H9 (cell line): ENCODE results near the gene ITM2B. TPM values are rescaled to one million over a fixed set of nuclear protein-coding genes. Genes with fewer than 3 reads are reported as not detected.

Source experiments
- DNase-seq: peaks from one replicate; pipeline ENCODE4 v3.0.0-alpha.2; 2017
- H2AFZ ChIP-seq: one replicate; pipeline ENCODE4 v1.6.1; 2013; ENCODE audit warnings: mild to moderate bottlenecking, low read length, control low read depth, moderate library complexity
- H2AK5ac ChIP-seq: 2 replicates; pipeline ENCODE4 v1.6.1; 2013; ENCODE audit warnings: low read length, control low read depth, mixed read lengths; ENCODE audit not compliant: insufficient read length
- H2BK120ac ChIP-seq: one replicate; pipeline ENCODE4 v1.6.1; 2013; ENCODE audit warnings: low read depth, mild to moderate bottlenecking, low read length, control low read depth, inconsistent platforms; ENCODE audit not compliant: poor library complexity, severe bottlenecking
- H2BK12ac ChIP-seq: 2 replicates; pipeline ENCODE4 v1.6.1; 2013; ENCODE audit warnings: low read length, control low read depth, mixed read lengths, low read depth; ENCODE audit not compliant: insufficient read length
- H2BK15ac ChIP-seq: 2 replicates; pipeline ENCODE4 v1.6.1; 2013; ENCODE audit warnings: low read depth, low read length, control low read depth
- H2BK20ac ChIP-seq: one replicate; pipeline ENCODE4 v1.6.1; 2013; ENCODE audit warnings: low read depth, mild to moderate bottlenecking, low read length, control low read depth, inconsistent platforms; ENCODE audit not compliant: poor library complexity, severe bottlenecking
- H2BK5ac ChIP-seq: 2 replicates; pipeline ENCODE4 v1.6.1; 2013; ENCODE audit warnings: low read length, control low read depth, mixed read lengths; ENCODE audit not compliant: insufficient read length
- H3K14ac ChIP-seq: 2 replicates; pipeline ENCODE4 v1.6.1; 2013; ENCODE audit warnings: low read length, control low read depth; ENCODE audit not compliant: insufficient read depth
- H3K18ac ChIP-seq: 2 replicates; pipeline ENCODE4 v1.6.1; 2013; ENCODE audit warnings: low read depth, mild to moderate bottlenecking, mixed read lengths, low read length, control low read depth; ENCODE audit not compliant: insufficient read length
- H3K23ac ChIP-seq: 2 replicates; pipeline ENCODE4 v1.6.1; 2013; ENCODE audit warnings: low read length, control low read depth, mixed read lengths, low read depth; ENCODE audit not compliant: insufficient read length
- H3K23me2 ChIP-seq: 2 replicates; pipeline ENCODE4 v1.6.1; 2013; ENCODE audit warnings: low read depth, mild to moderate bottlenecking, mixed read lengths, low read length, control low read depth; ENCODE audit not compliant: insufficient read length, poor library complexity, severe bottlenecking
- H3K27ac ChIP-seq: 2 replicates; pipeline ENCODE4 v1.5.1; 2013; ENCODE audit warnings: low read length, control low read depth, mixed read lengths, low read depth; ENCODE audit not compliant: insufficient read length
- H3K27me3 ChIP-seq: 2 replicates; pipeline ENCODE4 v1.6.1; 2013; ENCODE audit warnings: low read length, control low read depth, inconsistent platforms; ENCODE audit not compliant: insufficient read depth
- H3K4ac ChIP-seq: 2 replicates; pipeline ENCODE4 v1.6.1; 2013; ENCODE audit warnings: low read depth, mild to moderate bottlenecking, control low read depth, inconsistent platforms, low read length, moderate library complexity
- H3K4me1 ChIP-seq: 2 replicates; pipeline ENCODE4 v1.6.1; 2013; ENCODE audit warnings: low read length, control low read depth, inconsistent platforms; ENCODE audit not compliant: insufficient read depth
- H3K4me2 ChIP-seq: 2 replicates; pipeline ENCODE4 v1.6.1; 2013; ENCODE audit warnings: low read length, control low read depth, mixed read lengths; ENCODE audit not compliant: insufficient read length, insufficient read depth
- H3K56ac ChIP-seq: 2 replicates; pipeline ENCODE4 v1.6.1; 2013; ENCODE audit warnings: low read depth, mild to moderate bottlenecking, mixed read lengths, low read length, control low read depth; ENCODE audit not compliant: insufficient read length
- H3K79me1 ChIP-seq: 2 replicates; pipeline ENCODE4 v1.6.1; 2013; ENCODE audit warnings: low read depth, mild to moderate bottlenecking, moderate library complexity, low read length, control low read depth, inconsistent platforms; ENCODE audit not compliant: insufficient read depth, poor library complexity, severe bottlenecking
- H3K79me2 ChIP-seq: 2 replicates; pipeline ENCODE4 v1.6.1; 2013; ENCODE audit warnings: low read length, control low read depth, inconsistent platforms; ENCODE audit not compliant: insufficient read depth
- H3K9ac ChIP-seq: 2 replicates; pipeline ENCODE4 v1.6.1; 2013; ENCODE audit warnings: low read length, control low read depth, mixed read lengths; ENCODE audit not compliant: insufficient read length; ENCODE audit errors: extremely low read depth
- H3K9me3 ChIP-seq: one replicate; pipeline ENCODE4 v1.6.1; 2013; ENCODE audit warnings: low read depth, low read length, inconsistent platforms; ENCODE audit not compliant: control insufficient read depth
- H3T11ph ChIP-seq: one replicate; pipeline ENCODE4 v1.6.1; 2013; ENCODE audit warnings: mild to moderate bottlenecking, low read length, control low read depth, inconsistent platforms
- H4K20me1 ChIP-seq: one replicate; pipeline ENCODE4 v1.6.1; 2013; ENCODE audit not compliant: control insufficient read depth, insufficient read length, insufficient read depth
- H4K5ac ChIP-seq: 2 replicates; pipeline ENCODE4 v1.6.1; 2013; ENCODE audit warnings: low read depth, mild to moderate bottlenecking, mixed read lengths, low read length, control low read depth; ENCODE audit not compliant: insufficient read length
- H4K8ac ChIP-seq: replicated peaks from 2 replicates; pipeline ENCODE4 v1.6.1; 2013; ENCODE audit warnings: low read length, control low read depth, mixed read lengths, low read depth; ENCODE audit not compliant: insufficient read length
- H4K91ac ChIP-seq: 2 replicates; pipeline ENCODE4 v1.6.1; 2013; ENCODE audit warnings: low read depth, mild to moderate bottlenecking, moderate library complexity, mixed read lengths, low read length, control low read depth; ENCODE audit not compliant: insufficient read length
- H3K27ac Mint-ChIP-seq, 3 experiments: 2 replicates in 2 of 3; 3 replicates in 1 of 3; pipeline ENCODE4 v1.8.0; 2020 to 2021; ENCODE audit warnings: mixed read lengths in 3 of 3, mild to moderate bottlenecking in 1 of 3, moderate library complexity in 1 of 3
- H3K27me3 Mint-ChIP-seq: 2 replicates; pipeline ENCODE4 v1.8.0; 2021; ENCODE audit warnings: low read depth, mild to moderate bottlenecking, moderate library complexity, mixed read lengths
- H3K36me3 Mint-ChIP-seq, 3 experiments: 2 replicates in 2 of 3; 3 replicates in 1 of 3; pipeline ENCODE4 v1.8.0; 2020 to 2021; ENCODE audit warnings: low read depth in 3 of 3, mixed read lengths in 3 of 3; ENCODE audit not compliant: insufficient read depth in 1 of 3
- H3K4me1 Mint-ChIP-seq, 2 experiments: 2 replicates each; pipeline ENCODE4 v1.8.0; 2020; ENCODE audit warnings: mixed read lengths in 2 of 2
- H3K4me3 Mint-ChIP-seq, 2 experiments: 2 replicates in 1 of 2; 3 replicates in 1 of 2; pipeline ENCODE4 v1.8.0; 2020 to 2021; ENCODE audit warnings: mild to moderate bottlenecking in 2 of 2, mixed read lengths in 2 of 2, moderate library complexity in 1 of 2
- H3K9me3 Mint-ChIP-seq, 2 experiments: 2 replicates in 1 of 2; 3 replicates in 1 of 2; pipeline ENCODE4 v1.8.0; 2020; ENCODE audit warnings: mild to moderate bottlenecking in 2 of 2, mixed read lengths in 2 of 2, moderate library complexity in 1 of 2
- WGBS: extraction: QIAGEN DNeasy Blood & Tissue Kit; methylation state at CpG from one replicate; pipeline ENCODE4 v1.1.7; 2013; ENCODE audit warnings: missing lambda C conversion rate, low lambda C conversion rate, mixed read lengths; ENCODE audit not compliant: insufficient read length; ENCODE audit errors: extremely low coverage; 5-methylcytosine and 5-hydroxymethylcytosine counted together
- total RNA-seq: library from RNA; stranded (reverse); gene quantifications from 2 replicates; pipeline ENCODE4 v1.2.1, GENCODE V29; 2021
- TF ChIP-seq, protein P1 (sequence below): fragments of 200-600 bp; sonication (generic); conservative IDR thresholded peaks from 3 replicates; pipeline ENCODE4 v1.8.0; 2021; ENCODE audit warnings: antibody characterized with exemption, mild to moderate bottlenecking

ITM2B gene
- total RNA-seq, 1 experiment from 2014 or later = 175 TPM

DNA sequence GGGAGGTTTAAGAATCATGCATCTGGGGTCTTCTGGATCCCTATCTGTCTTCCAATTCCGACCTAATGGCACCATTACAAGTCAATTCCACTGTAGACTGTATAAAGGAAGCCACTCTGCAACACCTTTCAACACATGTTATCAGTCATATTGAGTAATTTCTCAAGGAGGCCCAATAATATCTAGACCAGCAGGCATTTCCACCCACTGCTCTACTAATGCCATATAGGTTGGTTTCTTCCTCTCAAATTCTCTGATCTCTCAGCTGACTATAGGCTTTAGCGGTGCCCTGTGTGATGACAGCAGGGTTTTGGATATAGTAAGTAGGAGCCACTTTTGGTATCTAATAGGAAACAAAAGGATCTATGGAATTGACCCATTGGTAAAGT is 12.4 kb upstream of the ITM2B start:
- Histone ChIP-seq H2AK5ac (no peak overlapping the region), H3K23ac (no peak overlapping the region), H2BK5ac (no peak overlapping the region), H3K4ac (no peak overlapping the region), H4K5ac (no peak overlapping the region), H3K4me2 (no peak overlapping the region), H3K9ac (no peak overlapping the region), H3K27ac (no peak overlapping the region), H4K91ac (no peak overlapping the region), H2BK20ac (no peak overlapping the region), H3K14ac (no peak overlapping the region), H3T11ph (no peak overlapping the region), H3K56ac (no peak overlapping the region), H3K23me2 (no peaks in the 10 kb centered on the region), H3K27me3 (no peaks in the 10 kb centered on the region), H3K18ac (no peak overlapping the region), H2AFZ (no peak overlapping the region), H2BK120ac (no peak overlapping the region), H3K9me3 (no peaks in the 10 kb centered on the region), H4K20me1 (no peaks in the 10 kb centered on the region), H3K79me1 (no peaks in the 10 kb centered on the region), H2BK15ac (no peak overlapping the region), H3K4me1 (no peaks in the 10 kb centered on the region), H4K8ac (no peak overlapping the region), H2BK12ac (no peak overlapping the region), H3K79me2 (no peaks in the 10 kb centered on the region)
- no CpG with 5 or more reads among the region's 2 CpGs for whole genome bisulfite sequencing
- H3K27me3 Mint-ChIP-seq = no peaks in the 10 kb centered on the region
- H3K36me3 Mint-ChIP-seq = peaks cover 3 to 11% (median 5%) of the 10 kb centered on the region in 3 experiments; a peak in 6 of 7 replicates
- DNase-seq = no peak
- H3K4me1 Mint-ChIP-seq = peaks cover 3 to 5% of the 10 kb centered on the region in 2 experiments; a peak in 2 of 4 replicates
- H3K27ac Mint-ChIP-seq = no peak overlapping the region
- H3K9me3 Mint-ChIP-seq = peaks cover 13 to 18% of the 10 kb centered on the region in 2 experiments
- H3K4me3 Mint-ChIP-seq = no peak overlapping the region
- TF ChIP-seq, protein P1, sequence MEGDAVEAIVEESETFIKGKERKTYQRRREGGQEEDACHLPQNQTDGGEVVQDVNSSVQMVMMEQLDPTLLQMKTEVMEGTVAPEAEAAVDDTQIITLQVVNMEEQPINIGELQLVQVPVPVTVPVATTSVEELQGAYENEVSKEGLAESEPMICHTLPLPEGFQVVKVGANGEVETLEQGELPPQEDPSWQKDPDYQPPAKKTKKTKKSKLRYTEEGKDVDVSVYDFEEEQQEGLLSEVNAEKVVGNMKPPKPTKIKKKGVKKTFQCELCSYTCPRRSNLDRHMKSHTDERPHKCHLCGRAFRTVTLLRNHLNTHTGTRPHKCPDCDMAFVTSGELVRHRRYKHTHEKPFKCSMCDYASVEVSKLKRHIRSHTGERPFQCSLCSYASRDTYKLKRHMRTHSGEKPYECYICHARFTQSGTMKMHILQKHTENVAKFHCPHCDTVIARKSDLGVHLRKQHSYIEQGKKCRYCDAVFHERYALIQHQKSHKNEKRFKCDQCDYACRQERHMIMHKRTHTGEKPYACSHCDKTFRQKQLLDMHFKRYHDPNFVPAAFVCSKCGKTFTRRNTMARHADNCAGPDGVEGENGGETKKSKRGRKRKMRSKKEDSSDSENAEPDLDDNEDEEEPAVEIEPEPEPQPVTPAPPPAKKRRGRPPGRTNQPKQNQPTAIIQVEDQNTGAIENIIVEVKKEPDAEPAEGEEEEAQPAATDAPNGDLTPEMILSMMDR = no peak
